K562 (cell line): ENCODE results near the gene CEP135. TPM values are rescaled to one million over a fixed set of nuclear protein-coding genes. Genes with fewer than 3 reads are reported as not detected.

Source experiments
- ATAC-seq: fragments of 200-7000 bp; cut with Tn5 transposase; 3 replicates; pipeline ENCODE4 v1.9.1; 2020; ENCODE audit warnings: moderate library complexity
- BruUV-seq: library from RNA; stranded (reverse); fragments of 400-500 nt; replicated peaks from 2 replicates; lab custom pipeline; 2021; lab: Mats Ljungman, UMichigan
- CTCF ChIA-PET: fragments of 300-600 bp; formaldehyde crosslinking; extraction: SDS; loops from one replicate; lab custom pipeline; 2021; ENCODE audit warnings: low intra/inter-chr PET ratio; lab: Yijun Ruan, JAX
- POLR2A ChIA-PET: fragments of 300-600, 350-650 bp; sonication (Branson Sonifier 250); formaldehyde crosslinking; extraction: SDS; loops from one replicate; lab custom pipeline; 2021; ENCODE audit warnings: antibody characterized with exemption, inconsistent platforms; lab: Yijun Ruan, JAX
- DNase-seq, 4 experiments: peaks; one replicate each; pipeline versions ENCODE4 v3.0.0 to v3.0.0-alpha.2; 2011 to 2018; ENCODE audit warnings: low spot score in 3 of 4, mixed read lengths in 3 of 4; ENCODE audit errors: extremely low read depth in 1 of 4
- FAIRE-seq: peaks from 2 replicates; lab custom pipeline; 2011; peaks lifted over from hg19 to GRCh38; lab: Jason Lieb, UNC
- H2AFZ ChIP-seq: 2 replicates; pipeline ENCODE4 v1.6.0; 2011; ENCODE audit warnings: low read depth, low read length, control low read depth, inconsistent platforms
- H3K27ac ChIP-seq: fragments of 200-600 bp; 3 replicates; pipeline ENCODE4 v1.8.0; 2011; ENCODE audit warnings: low read depth, mild to moderate bottlenecking, control low read depth, inconsistent platforms, low read length, moderate library complexity, mixed read lengths; ENCODE audit errors: extremely low read depth
- H3K27me3 ChIP-seq, 2 experiments: fragments of 300-600 bp in 1 of 2; 2 replicates in 1 of 2; 3 replicates in 1 of 2; pipeline versions ENCODE4 v1.6.0 to v1.8.0; 2011; ENCODE audit warnings: inconsistent platforms in 2 of 2, low read length in 2 of 2, mild to moderate bottlenecking in 1 of 2, mixed read lengths in 1 of 2, moderate library complexity in 1 of 2; ENCODE audit not compliant: control insufficient read depth in 2 of 2, insufficient read depth in 2 of 2
- H3K36me3 ChIP-seq: fragments of 300-600 bp; 3 replicates; pipeline ENCODE4 v1.8.0; 2011; ENCODE audit warnings: mild to moderate bottlenecking, low read length, inconsistent platforms; ENCODE audit not compliant: control insufficient read depth, insufficient read depth
- H3K4me1 ChIP-seq, 2 experiments: fragments of 200-600 bp in 1 of 2; replicated peaks in 1 of 2; 2 replicates in 1 of 2; 3 replicates in 1 of 2; pipeline versions ENCODE4 v1.5.1 to v1.8.0; 2011; ENCODE audit warnings: inconsistent platforms in 2 of 2, low read length in 2 of 2, mild to moderate bottlenecking in 1 of 2, mixed read lengths in 1 of 2, moderate library complexity in 1 of 2; ENCODE audit not compliant: control insufficient read depth in 2 of 2, insufficient read depth in 2 of 2
- H3K4me2 ChIP-seq: 2 replicates; pipeline ENCODE4 v1.6.1; 2011; ENCODE audit warnings: low read length, control low read depth, inconsistent platforms, mixed read lengths; ENCODE audit not compliant: insufficient read depth
- H3K4me3 ChIP-seq: fragments of 200-600 bp; sonication (generic), shearing (Covaris generic); 2 replicates; pipeline ENCODE4 v1.5.1; 2016; ENCODE audit warnings: control low read depth, inconsistent platforms
- H3K79me2 ChIP-seq: fragments of 200-600 bp; 3 replicates; pipeline ENCODE4 v1.8.0; 2011; ENCODE audit warnings: low read length, inconsistent platforms; ENCODE audit not compliant: control insufficient read depth, insufficient read depth
- H3K9ac ChIP-seq, 2 experiments: 2 replicates each; pipeline versions ENCODE4 v1.6.0 to v1.6.1; 2011; ENCODE audit warnings: low read depth in 2 of 2, low read length in 2 of 2, control low read depth in 1 of 2, inconsistent platforms in 1 of 2, mild to moderate bottlenecking in 1 of 2, mixed read lengths in 1 of 2; ENCODE audit not compliant: insufficient read depth in 1 of 2
- H3K9me1 ChIP-seq: one replicate; pipeline ENCODE4 v1.6.0; 2011; ENCODE audit warnings: inconsistent platforms, mild to moderate bottlenecking, low read length, moderate library complexity; ENCODE audit not compliant: control insufficient read depth, insufficient read depth
- H3K9me3 ChIP-seq: replicated peaks from 2 replicates; pipeline ENCODE4 v1.5.1; 2011; ENCODE audit warnings: low read depth, low read length, inconsistent platforms; ENCODE audit not compliant: control insufficient read depth, insufficient read depth
- H4K20me1 ChIP-seq: replicated peaks from 2 replicates; pipeline ENCODE4 v1.6.1; 2011; ENCODE audit warnings: low read length, inconsistent platforms, mixed read lengths; ENCODE audit not compliant: control insufficient read depth, insufficient read depth
- CBX2 ChIP-seq: fragments of 200-600 bp; sonication (generic); IDR thresholded peaks from one replicate; pipeline ENCODE4 v1.6.1; 2012; ENCODE audit warnings: mild to moderate bottlenecking, low read length, inconsistent platforms; ENCODE audit not compliant: insufficient read depth, poor library complexity, severe bottlenecking
- CBX3 ChIP-seq, 2 experiments: IDR thresholded peaks; 1 replicate in 1 of 2; 2 replicates in 1 of 2; pipeline ENCODE4 v1.6.1; 2012; ENCODE audit warnings: inconsistent platforms in 2 of 2, low read length in 2 of 2, borderline replicate concordance in 1 of 2, control low read depth in 1 of 2
- CBX8 ChIP-seq: fragments of 200-600 bp; sonication (generic); IDR thresholded peaks from 2 replicates; pipeline ENCODE4 v1.6.1; 2012; ENCODE audit warnings: borderline replicate concordance, mixed run types, low read depth, mild to moderate bottlenecking, moderate library complexity, mixed read lengths, low read length, control low read depth, inconsistent platforms; ENCODE audit not compliant: poor library complexity, severe bottlenecking; ENCODE audit errors: extremely low read depth
- CTBP1 ChIP-seq: fragments of 450-650 bp; IDR thresholded peaks from 2 replicates; pipeline ENCODE4 v1.6.1; 2016; ENCODE audit warnings: borderline replicate concordance
- HSF4 ChIP-seq: fragments of 250-450 bp; sonication (Bioruptor Pico); IDR thresholded peaks from 2 replicates; pipeline ENCODE4 v2.1.2; 2022; ENCODE audit warnings: mild to moderate bottlenecking, moderate library complexity, borderline replicate concordance
- NONO ChIP-seq, 2 experiments: fragments of 200-400 bp in 1 of 2; fragments of 450-650 bp in 1 of 2; formaldehyde crosslinking in 1 of 2; IDR thresholded peaks; 2 replicates each; pipeline ENCODE4 v1.6.1; 2017; ENCODE audit warnings: low read depth in 2 of 2, mild to moderate bottlenecking in 2 of 2, moderate library complexity in 2 of 2, low read length in 1 of 2
- POLR2B ChIP-seq: fragments of 450-650 bp; IDR thresholded peaks from 2 replicates; pipeline ENCODE4 v1.6.1; 2018; ENCODE audit warnings: low read depth; ENCODE audit not compliant: partially characterized antibody
- SMC3 ChIP-seq: conservative IDR thresholded peaks from 2 replicates; pipeline ENCODE4 v1.6.1; 2011; ENCODE audit warnings: low read depth, low read length, improper control_type of control experiment; ENCODE audit not compliant: insufficient read depth
- SRSF1 ChIP-seq: fragments of 200-400 bp; formaldehyde crosslinking; IDR thresholded peaks from 2 replicates; pipeline ENCODE4 v1.6.1; 2017; ENCODE audit warnings: mild to moderate bottlenecking, low read depth, low read length, moderate library complexity
- TBP ChIP-seq: optimal IDR thresholded peaks from 2 replicates; pipeline ENCODE3; 2011; ENCODE audit warnings: low read depth, low read length, improper control_type of control experiment
- ZFP36 ChIP-seq: fragments of 150-350 bp; IDR thresholded peaks from 2 replicates; pipeline ENCODE4 v1.6.1; 2018; ENCODE audit warnings: low read length, low read depth; ENCODE audit not compliant: partially characterized antibody
- WGBS: fragments of 100-300 bp; shearing (Covaris generic); methylation state at CpG from one replicate; pipeline ENCODE4 v1.1.6; 2016; ENCODE audit warnings: low coverage, mixed read lengths; ENCODE audit not compliant: insufficient coverage; ENCODE audit errors: missing lambda C conversion rate; 5-methylcytosine and 5-hydroxymethylcytosine counted together
- in situ Hi-C: fragments of 300-500 bp; cut with MboI; formaldehyde crosslinking; loops from 4 replicates; pipeline ENCODE4 v1.15.0; 2018; ENCODE audit warnings: inconsistent platforms, mixed read lengths
- intact Hi-C: fragments of 100-400 bp; cut with micrococcal nuclease; formaldehyde crosslinking; loops from 2 replicates; pipeline ENCODE4 v1.14.2; 2022
- polyA plus RNA-seq, 8 experiments: library from polyadenylated mRNA; depleted of rRNA in 4 of 8; stranded (reverse) in 5 of 8; unstranded in 3 of 8; fragments of >200 nt; fragmentation: Nextera tagmentation in 2 of 8; fragmentation: Illumina TruSeq in 1 of 8; extraction: Ambion mirVana in 2 of 8; extraction: Trizol in 1 of 8; gene quantifications; 2 replicates each; pipeline versions ENCODE4 v1.2.1 to v1.2.3, GENCODE V29; 2011 to 2014; ENCODE audit warnings: inconsistent platforms in 1 of 8, missing spikeins in 1 of 8
- total RNA-seq, 7 experiments: library from RNA; depleted of rRNA in 6 of 7; stranded (reverse); fragments of >200 nt in 6 of 7; fragmentation: Illumina TruSeq in 2 of 7; extraction: Trizol in 2 of 7; gene quantifications; 2 replicates each; pipeline versions ENCODE4 v1.2.1 to v1.2.3, GENCODE V29; 2011 to 2021; ENCODE audit warnings: low replicate concordance in 1 of 7
- TF ChIP-seq, protein P1 (sequence below), 2 experiments: fragments of 450-650 bp in 1 of 2; sonication (generic) in 1 of 2; formaldehyde crosslinking; conservative IDR thresholded peaks; 2 replicates each; pipeline versions ENCODE4 v1.4.0 to v1.8.1; 2020 to 2022; ENCODE audit warnings: mild to moderate bottlenecking in 1 of 2, missing genetic modification reagents in 1 of 2
- TF ChIP-seq, protein P2 (sequence below): sonication (generic); formaldehyde crosslinking; IDR thresholded peaks from 2 replicates; pipeline ENCODE4 v1.8.0; 2022; ENCODE audit warnings: missing genetic modification reagents, mild to moderate bottlenecking, moderate library complexity, borderline replicate concordance
- TF ChIP-seq, protein P3 (sequence below), 3 experiments: IDR thresholded peaks in 2 of 3; conservative IDR thresholded peaks in 1 of 3; 2 replicates each; pipeline ENCODE4 v1.5.1; 2011 to 2012; ENCODE audit warnings: low read length in 3 of 3, mild to moderate bottlenecking in 3 of 3, control low read depth in 2 of 3, improper control_type of control experiment in 1 of 3, inconsistent platforms in 1 of 3, low read depth in 1 of 3, mixed read lengths in 1 of 3, moderate library complexity in 1 of 3; ENCODE audit not compliant: insufficient read depth in 2 of 3

CEP135 gene
- total and polyA plus RNA-seq, 9 of the 15 experiments (the other 6 are each of a cell fraction or from before 2014, with no cell fraction given) = 3.1 to 18.9 (median 15.3) TPM

DNA sequence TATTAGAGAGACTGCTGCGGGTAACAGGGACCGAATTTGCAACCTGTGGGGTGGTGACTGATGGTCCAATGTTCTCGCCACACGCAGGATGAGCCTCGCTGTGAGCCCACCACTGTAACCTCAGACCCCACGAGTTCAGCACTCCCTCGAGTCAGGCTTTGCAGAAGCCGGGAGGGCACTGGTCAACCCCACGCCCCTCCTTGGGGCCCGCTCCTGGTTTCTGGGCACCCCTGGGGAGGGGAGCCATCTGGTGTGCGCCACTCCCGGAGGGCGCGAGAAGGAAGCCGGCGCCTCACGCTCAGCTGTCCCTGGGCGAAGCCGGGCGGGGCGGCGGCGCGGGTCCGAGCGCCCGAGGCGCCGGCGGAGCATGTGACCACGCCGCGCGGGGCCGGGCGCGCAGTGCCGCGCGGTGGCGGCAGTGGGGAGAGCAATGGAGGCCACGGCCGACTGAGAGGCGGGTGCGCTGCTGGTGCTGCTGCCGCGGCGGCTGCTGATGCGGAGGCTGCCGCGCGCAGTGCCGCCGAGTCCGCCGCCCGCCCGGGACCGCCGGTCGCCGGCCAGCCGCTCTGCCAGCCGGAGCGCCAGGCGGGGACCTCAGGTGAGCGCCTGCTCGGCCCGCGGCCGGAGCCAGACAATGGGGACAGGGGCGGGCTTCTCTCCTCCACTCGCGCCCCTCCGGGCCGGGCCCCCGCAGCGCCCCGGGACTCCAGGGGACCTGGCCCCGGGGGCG is 100.1 kb downstream of the CEP135 start (continued):
- TF ChIP-seq, protein P1, sequence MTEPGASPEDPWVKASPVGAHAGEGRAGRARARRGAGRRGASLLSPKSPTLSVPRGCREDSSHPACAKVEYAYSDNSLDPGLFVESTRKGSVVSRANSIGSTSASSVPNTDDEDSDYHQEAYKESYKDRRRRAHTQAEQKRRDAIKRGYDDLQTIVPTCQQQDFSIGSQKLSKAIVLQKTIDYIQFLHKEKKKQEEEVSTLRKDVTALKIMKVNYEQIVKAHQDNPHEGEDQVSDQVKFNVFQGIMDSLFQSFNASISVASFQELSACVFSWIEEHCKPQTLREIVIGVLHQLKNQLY (CRISPR knock-in tag; conservative IDR thresholded peaks at IDR 0.05) = no peak
- TF ChIP-seq CTBP1 (peak; percentile 76; the same call in 1 of the 2 replicates), TBP (peak; percentile 13), SMC3 (peak; percentile 43; the same call in 1 of the 2 replicates)
- TF ChIP-seq, protein P2, sequence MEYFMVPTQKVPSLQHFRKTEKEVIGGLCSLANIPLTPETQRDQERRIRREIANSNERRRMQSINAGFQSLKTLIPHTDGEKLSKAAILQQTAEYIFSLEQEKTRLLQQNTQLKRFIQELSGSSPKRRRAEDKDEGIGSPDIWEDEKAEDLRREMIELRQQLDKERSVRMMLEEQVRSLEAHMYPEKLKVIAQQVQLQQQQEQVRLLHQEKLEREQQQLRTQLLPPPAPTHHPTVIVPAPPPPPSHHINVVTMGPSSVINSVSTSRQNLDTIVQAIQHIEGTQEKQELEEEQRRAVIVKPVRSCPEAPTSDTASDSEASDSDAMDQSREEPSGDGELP (CRISPR knock-in tag) = peak; percentile 42; the same call in 1 of the 2 replicates

DNA sequence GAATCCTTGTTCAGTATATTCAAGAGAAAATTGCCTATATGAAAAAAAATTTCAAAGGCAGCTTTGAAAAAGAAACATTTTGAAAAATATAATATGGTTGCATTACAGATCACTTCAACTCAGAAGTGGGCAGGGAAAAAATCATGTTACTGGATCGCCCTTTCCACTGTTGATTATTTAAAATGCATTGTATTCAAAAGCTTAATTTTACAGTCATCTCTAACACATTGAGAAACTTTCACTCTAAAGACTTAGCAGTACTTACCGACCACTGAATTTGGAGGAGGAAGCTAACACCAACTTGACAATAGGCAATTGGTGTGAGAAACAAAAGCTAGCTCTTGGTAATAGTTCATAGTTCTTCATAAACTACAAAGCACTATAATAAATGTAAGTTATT is 101.9 kb downstream of the CEP135 start:
- H3K4me2 ChIP-seq = no peak overlapping the region
- in situ Hi-C loops = no loop called here
- H3K9me1 ChIP-seq = no peaks in the 10 kb centered on the region
- ATAC-seq = no peak
- no peak overlapping the region for H3K4me3 ChIP-seq
- peaks cover 16 to 17% of the 10 kb centered on the region in 2 experiments for H3K27me3 ChIP-seq
- no peak for FAIRE-seq
- BruUV-seq = no TSS peak
- H4K20me1 ChIP-seq = no peaks in the 10 kb centered on the region
- no peak overlapping the region for H2AFZ ChIP-seq
- intact Hi-C loops = no loop called here
- H3K36me3 ChIP-seq = no peaks in the 10 kb centered on the region
- peaks cover 0 to 16% of the 10 kb centered on the region in 2 experiments; a peak in 3 of 5 replicates for H3K4me1 ChIP-seq
- no peak overlapping the region for H3K27ac ChIP-seq
- CTCF ChIA-PET = interaction anchor here (1.3 kb wide), 1 partner anchor 102 kb away, joined by 3 read pairs; the partner anchor contains the start of gene CEP135
- WGBS = 5% methylated on average over 2 of the region's 2 CpGs
- POLR2A ChIA-PET = no interaction called here
- no peaks in the 10 kb centered on the region for H3K9me3 ChIP-seq
- H3K9ac ChIP-seq = no peak overlapping the region
- no peaks in the 10 kb centered on the region for H3K79me2 ChIP-seq
- DNase-seq = no peak
- TF ChIP-seq CBX3 (IDR thresholded peaks at IDR 0.05; ENCODE audit: borderline replicate concordance in 1 of 2, low read length in 2 of 2) (no peak), CBX2 (peak; percentile 94), POLR2B (no peak), CBX8 (peak; percentile 84), HSF4 (no peak), NONO (IDR thresholded peaks at IDR 0.05; ENCODE audit: low read depth in 2 of 2, low read length in 1 of 2) (no peak), ZFP36 (no peak), SRSF1 (no peak)
- TF ChIP-seq, protein P3, sequence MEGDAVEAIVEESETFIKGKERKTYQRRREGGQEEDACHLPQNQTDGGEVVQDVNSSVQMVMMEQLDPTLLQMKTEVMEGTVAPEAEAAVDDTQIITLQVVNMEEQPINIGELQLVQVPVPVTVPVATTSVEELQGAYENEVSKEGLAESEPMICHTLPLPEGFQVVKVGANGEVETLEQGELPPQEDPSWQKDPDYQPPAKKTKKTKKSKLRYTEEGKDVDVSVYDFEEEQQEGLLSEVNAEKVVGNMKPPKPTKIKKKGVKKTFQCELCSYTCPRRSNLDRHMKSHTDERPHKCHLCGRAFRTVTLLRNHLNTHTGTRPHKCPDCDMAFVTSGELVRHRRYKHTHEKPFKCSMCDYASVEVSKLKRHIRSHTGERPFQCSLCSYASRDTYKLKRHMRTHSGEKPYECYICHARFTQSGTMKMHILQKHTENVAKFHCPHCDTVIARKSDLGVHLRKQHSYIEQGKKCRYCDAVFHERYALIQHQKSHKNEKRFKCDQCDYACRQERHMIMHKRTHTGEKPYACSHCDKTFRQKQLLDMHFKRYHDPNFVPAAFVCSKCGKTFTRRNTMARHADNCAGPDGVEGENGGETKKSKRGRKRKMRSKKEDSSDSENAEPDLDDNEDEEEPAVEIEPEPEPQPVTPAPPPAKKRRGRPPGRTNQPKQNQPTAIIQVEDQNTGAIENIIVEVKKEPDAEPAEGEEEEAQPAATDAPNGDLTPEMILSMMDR (IDR thresholded peaks at IDR 0.05 in 2 of 3, conservative IDR thresholded peaks at IDR 0.05 in 1 of 3; ENCODE audit: insufficient read depth in 2 of 3, low read depth in 1 of 3, low read length in 3 of 3) = no peak
